DND-41 (cell line): ENCODE results near the gene KLF13.

Source experiments
- CTCF ChIP-seq: IDR thresholded peaks from 2 replicates; pipeline ENCODE4 v1.5.1; 2012; ENCODE audit warnings: borderline replicate concordance, low read length, moderate library complexity, mild to moderate bottlenecking; ENCODE audit not compliant: poor library complexity, severe bottlenecking; ENCODE audit errors: extremely low read depth
- EZH2 ChIP-seq: IDR thresholded peaks from 3 replicates; pipeline ENCODE4 v1.6.1; 2012; ENCODE audit warnings: borderline replicate concordance, low read depth, mild to moderate bottlenecking, moderate library complexity, low read length, inconsistent platforms; ENCODE audit not compliant: severe bottlenecking

- TF ChIP-seq CTCF (no peak), EZH2 (no peak)
Observed at GRCh38 chr15:31360843-31361763, 34.5 kb downstream of the KLF13 start.
